CD4-positive, alpha-beta memory T cell (primary cell): ENCODE results near the gene PRR23E. TPM values are rescaled to one million over a fixed set of nuclear protein-coding genes. Genes with fewer than 3 reads are reported as not detected.
A peak's percentile ranks its signal among the peaks of the same experiment; 100 is the strongest.

Experiments
- CTCF ChIA-PET: fragments of 350-600 bp; sonication (Branson Sonifier 250); formaldehyde crosslinking; loops from one replicate; lab custom pipeline; 2021; ENCODE audit warnings: inconsistent platforms; ENCODE audit not compliant: partially characterized antibody; lab: Charles Lee
- POLR2A ChIA-PET: fragments of 350-600 bp; sonication (Branson Sonifier 250); formaldehyde crosslinking; loops from one replicate; lab custom pipeline; 2021; ENCODE audit not compliant: partially characterized antibody; lab: Charles Lee
- DNase-seq, 5 donors: peaks; one replicate each; pipeline versions ENCODE4 v3.0.0 to v3.0.0-alpha.2; 2020 to 2022; ENCODE audit warnings: mixed read lengths in 1 of 5
- H3K27ac ChIP-seq: one replicate; pipeline ENCODE4 v1.7.0; 2013; ENCODE audit warnings: low read depth, low read length
- H3K27me3 ChIP-seq: 2 replicates; pipeline ENCODE4 v1.7.0; 2013; ENCODE audit warnings: mild to moderate bottlenecking, low read length, moderate library complexity; ENCODE audit not compliant: insufficient read depth
- H3K36me3 ChIP-seq: 2 replicates; pipeline ENCODE4 v1.7.0; 2013; ENCODE audit warnings: mild to moderate bottlenecking, low read length, moderate library complexity; ENCODE audit not compliant: insufficient read depth
- H3K4me1 ChIP-seq: 2 replicates; pipeline ENCODE4 v1.7.0; 2013; ENCODE audit warnings: mild to moderate bottlenecking, low read length, moderate library complexity; ENCODE audit not compliant: insufficient read depth
- H3K4me3 ChIP-seq, 2 donors: one replicate each; pipeline ENCODE4 v1.7.0; 2013; ENCODE audit warnings: low read length in 2 of 2, mild to moderate bottlenecking in 1 of 2
- H3K9me3 ChIP-seq, 2 donors: one replicate each; pipeline ENCODE4 v1.7.0; 2013; ENCODE audit warnings: low read length in 2 of 2, control low read depth in 1 of 2; ENCODE audit not compliant: control insufficient read depth in 1 of 2
- H3K27ac Mint-ChIP-seq, 7 donors: one replicate each; pipeline ENCODE4 v1.8.0; 2020 to 2021; ENCODE audit warnings: mixed read lengths in 7 of 7, mild to moderate bottlenecking in 6 of 7, inconsistent platforms in 3 of 7, moderate library complexity in 3 of 7
- H3K27me3 Mint-ChIP-seq, 2 donors: one replicate each; pipeline ENCODE4 v1.8.0; 2020 to 2021; ENCODE audit warnings: mixed read lengths in 2 of 2
- H3K36me3 Mint-ChIP-seq, 2 donors: one replicate each; pipeline ENCODE4 v1.8.0; 2020 to 2021; ENCODE audit warnings: mixed read lengths in 2 of 2, inconsistent platforms in 1 of 2, mild to moderate bottlenecking in 1 of 2
- H3K4me1 Mint-ChIP-seq, 4 donors: one replicate each; pipeline ENCODE4 v1.8.0; 2020 to 2021; ENCODE audit warnings: mixed read lengths in 4 of 4, mild to moderate bottlenecking in 1 of 4
- H3K4me3 Mint-ChIP-seq, 8 donors: one replicate each; pipeline ENCODE4 v1.8.0; 2020 to 2021; ENCODE audit warnings: mixed read lengths in 8 of 8, mild to moderate bottlenecking in 7 of 8, moderate library complexity in 6 of 8, inconsistent platforms in 3 of 8
- H3K9me3 Mint-ChIP-seq, 8 donors: one replicate each; pipeline ENCODE4 v1.8.0; 2020 to 2021; ENCODE audit warnings: mixed read lengths in 8 of 8, mild to moderate bottlenecking in 5 of 8, inconsistent platforms in 3 of 8, moderate library complexity in 1 of 8
- intact Hi-C: fragments of 100-400 bp; cut with micrococcal nuclease; formaldehyde crosslinking; loops from one replicate; pipeline ENCODE4 v1.15.1; 2023
- polyA plus RNA-seq, 2 donors: library from polyadenylated mRNA; unstranded; fragments of 300-500 nt; fragmentation: Illumina TruSeq; gene quantifications; one replicate each; pipeline ENCODE4 v1.2.3, GENCODE V29; 2021
- total RNA-seq, 2 experiments: library from RNA; stranded (reverse); gene quantifications; one replicate each; pipeline ENCODE4 v1.2.3, GENCODE V29; 2021

Gene PRR23E
- total and polyA plus RNA-seq, 4 experiments from 2014 or later = not detected

DNA sequence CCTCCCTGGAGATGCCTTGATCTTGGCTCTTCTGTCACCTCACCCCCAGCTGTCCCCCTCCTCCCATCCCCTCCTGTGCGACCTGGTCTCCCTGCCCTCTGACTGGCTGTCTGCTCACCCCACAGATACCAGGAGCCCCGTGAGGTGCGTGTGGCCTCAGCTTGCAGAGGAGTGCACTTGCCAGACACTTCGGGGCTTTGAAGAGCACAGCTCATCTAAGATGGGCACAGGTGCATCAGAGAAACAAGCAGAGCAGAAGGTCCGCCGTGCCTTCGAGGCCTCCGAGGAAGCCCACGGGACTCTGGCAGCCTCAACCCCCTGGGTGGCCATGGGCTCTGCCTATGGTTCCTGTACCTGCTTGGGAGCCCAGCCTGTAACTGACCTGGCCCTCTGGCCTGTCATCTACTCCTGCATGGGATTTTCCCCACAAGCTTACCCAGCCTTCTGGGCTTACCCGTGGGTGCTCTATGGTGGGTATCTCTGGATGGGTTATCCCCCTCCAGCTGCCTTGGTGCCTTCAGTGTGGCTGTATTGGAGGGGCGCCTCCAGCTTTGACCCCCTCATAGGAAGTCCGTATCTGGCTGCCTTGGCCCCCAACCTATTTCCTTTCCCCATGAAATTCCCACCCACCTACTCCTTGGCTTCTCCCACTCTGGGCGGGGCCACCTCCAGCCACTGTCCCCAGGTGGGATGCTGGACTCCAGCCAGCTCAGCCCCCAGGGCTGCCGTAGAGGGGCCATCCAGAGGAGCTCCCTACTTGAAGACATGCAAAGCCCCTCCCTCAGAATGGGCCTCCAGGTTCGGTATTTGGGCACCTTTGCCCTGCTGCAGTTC is 3.8 kb downstream of the PRR23E start:
- no peak overlapping the region for H3K27ac ChIP-seq
- no peak overlapping the region for H3K4me3 ChIP-seq
- H3K9me3 ChIP-seq = no peaks in the 10 kb centered on the region
- no peak overlapping the region for H3K4me3 Mint-ChIP-seq
- ChIA-PET CTCF (no interaction called here), POLR2A (no interaction called here)
- no peaks in the 10 kb centered on the region for H3K4me1 Mint-ChIP-seq
- H3K27me3 Mint-ChIP-seq = peaks cover 7 to 9% of the 10 kb centered on the region in 2 donors
- no peaks in the 10 kb centered on the region for H3K36me3 ChIP-seq
- H3K27ac Mint-ChIP-seq = no peak overlapping the region
- H3K36me3 Mint-ChIP-seq = no peaks in the 10 kb centered on the region
- no peaks in the 10 kb centered on the region for H3K27me3 ChIP-seq
- DNase-seq = no peak
- no peaks in the 10 kb centered on the region for H3K4me1 ChIP-seq
- H3K9me3 Mint-ChIP-seq = peaks cover 3 to 8% (median 5%) of the 10 kb centered on the region in 8 donors
- intact Hi-C loops = no loop called here

GRCh38 chr3:127197300-127198189 is 4.6 kb downstream of the PRR23E start:
- Mint-ChIP-seq H3K4me1 (no peaks in the 10 kb centered on the region), H3K36me3 (no peaks in the 10 kb centered on the region), H3K4me3 (no peak overlapping the region), H3K27me3 (peaks cover 7 to 9% of the 10 kb centered on the region in 2 donors), H3K27ac (peak overlapping the region in 1 of 7 donors; percentile 30), H3K9me3 (peaks cover 0 to 5% (median 1%) of the 10 kb centered on the region in 8 donors)
- no peak overlapping the region for H3K4me3 ChIP-seq
- ChIA-PET POLR2A (no interaction called here), CTCF (no interaction called here)
- H3K27me3 ChIP-seq = no peaks in the 10 kb centered on the region
- H3K27ac ChIP-seq = no peak overlapping the region
- no peaks in the 10 kb centered on the region for H3K9me3 ChIP-seq
- no peaks in the 10 kb centered on the region for H3K4me1 ChIP-seq
- DNase-seq = no peak
- intact Hi-C loops = no loop called here
- H3K36me3 ChIP-seq = no peaks in the 10 kb centered on the region

DNA sequence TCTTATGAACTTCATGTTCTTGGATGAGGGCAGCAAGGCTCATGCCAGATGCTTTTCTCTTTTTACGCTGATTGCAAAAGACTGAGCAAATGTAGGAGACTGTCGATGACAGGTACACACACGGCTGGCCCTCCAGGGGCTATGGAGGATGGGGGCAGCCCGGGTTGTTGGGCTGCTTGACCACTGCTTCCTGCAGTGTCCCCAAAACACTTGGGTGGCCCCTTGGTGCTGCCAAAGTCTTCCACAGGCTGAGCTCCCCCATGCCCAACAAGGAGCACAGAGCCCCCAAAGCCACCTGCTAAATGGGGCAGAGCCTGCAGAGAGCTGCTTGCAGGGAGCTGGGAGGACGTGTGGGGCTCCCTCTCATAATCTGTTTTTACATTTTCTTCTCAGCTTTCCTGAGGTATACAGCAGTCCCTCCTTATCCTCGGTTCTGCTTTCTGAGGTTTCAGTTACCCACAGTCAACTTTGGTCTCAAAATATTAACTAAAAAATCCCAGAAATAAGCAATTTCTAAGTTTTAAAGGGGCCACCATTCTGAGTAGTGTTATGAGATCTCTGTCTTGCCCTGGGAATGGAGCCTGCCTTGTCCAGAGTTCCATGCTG is 7.3 kb downstream of the PRR23E start:
- Mint-ChIP-seq H3K4me1 (no peaks in the 10 kb centered on the region), H3K4me3 (no peak overlapping the region), H3K36me3 (no peaks in the 10 kb centered on the region), H3K9me3 (peaks cover 0 to 9% (median 2%) of the 10 kb centered on the region in 8 donors), H3K27ac (no peak overlapping the region), H3K27me3 (peaks cover 9% of the 10 kb centered on the region in 2 donors)
- Histone ChIP-seq H3K27me3 (no peaks in the 10 kb centered on the region), H3K9me3 (no peaks in the 10 kb centered on the region), H3K27ac (no peak overlapping the region), H3K36me3 (no peaks in the 10 kb centered on the region), H3K4me3 (no peak overlapping the region), H3K4me1 (no peaks in the 10 kb centered on the region)
- ChIA-PET POLR2A (no interaction called here), CTCF (no interaction called here)
- intact Hi-C loops = no loop called here
- no peak for DNase-seq

DNA sequence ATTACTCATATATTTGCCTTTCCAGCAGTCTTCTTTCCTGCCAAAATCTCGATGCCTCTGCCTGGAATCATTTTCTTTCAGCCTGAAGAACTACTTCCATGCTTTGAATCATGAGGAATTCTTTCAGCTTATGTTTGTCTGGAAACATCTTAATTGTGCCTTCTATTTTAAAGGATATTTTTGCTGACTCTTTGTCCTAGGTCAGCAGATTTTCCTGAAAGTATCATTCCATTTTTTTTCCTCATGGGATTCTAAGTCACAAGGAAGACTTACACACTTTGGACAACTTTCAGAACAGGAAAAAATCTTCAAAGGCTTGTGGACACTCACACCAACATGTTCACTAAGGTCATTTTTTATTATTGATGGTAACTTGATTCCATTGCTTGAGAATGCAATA is 10.1 kb downstream of the PRR23E start:
- no peaks in the 10 kb centered on the region for H3K4me1 Mint-ChIP-seq
- H3K36me3 Mint-ChIP-seq = no peaks in the 10 kb centered on the region
- Histone ChIP-seq H3K4me3 (no peak overlapping the region), H3K4me1 (no peaks in the 10 kb centered on the region), H3K9me3 (no peaks in the 10 kb centered on the region), H3K27ac (no peak overlapping the region), H3K27me3 (no peaks in the 10 kb centered on the region), H3K36me3 (no peaks in the 10 kb centered on the region)
- ChIA-PET POLR2A (no interaction called here), CTCF (no interaction called here)
- H3K4me3 Mint-ChIP-seq = no peak overlapping the region
- intact Hi-C loops = no loop called here
- no peak overlapping the region for H3K27ac Mint-ChIP-seq
- DNase-seq = no peak
- peaks cover 0 to 9% (median 2%) of the 10 kb centered on the region in 8 donors for H3K9me3 Mint-ChIP-seq
- peaks cover 6 to 7% of the 10 kb centered on the region in 2 donors for H3K27me3 Mint-ChIP-seq

DNA sequence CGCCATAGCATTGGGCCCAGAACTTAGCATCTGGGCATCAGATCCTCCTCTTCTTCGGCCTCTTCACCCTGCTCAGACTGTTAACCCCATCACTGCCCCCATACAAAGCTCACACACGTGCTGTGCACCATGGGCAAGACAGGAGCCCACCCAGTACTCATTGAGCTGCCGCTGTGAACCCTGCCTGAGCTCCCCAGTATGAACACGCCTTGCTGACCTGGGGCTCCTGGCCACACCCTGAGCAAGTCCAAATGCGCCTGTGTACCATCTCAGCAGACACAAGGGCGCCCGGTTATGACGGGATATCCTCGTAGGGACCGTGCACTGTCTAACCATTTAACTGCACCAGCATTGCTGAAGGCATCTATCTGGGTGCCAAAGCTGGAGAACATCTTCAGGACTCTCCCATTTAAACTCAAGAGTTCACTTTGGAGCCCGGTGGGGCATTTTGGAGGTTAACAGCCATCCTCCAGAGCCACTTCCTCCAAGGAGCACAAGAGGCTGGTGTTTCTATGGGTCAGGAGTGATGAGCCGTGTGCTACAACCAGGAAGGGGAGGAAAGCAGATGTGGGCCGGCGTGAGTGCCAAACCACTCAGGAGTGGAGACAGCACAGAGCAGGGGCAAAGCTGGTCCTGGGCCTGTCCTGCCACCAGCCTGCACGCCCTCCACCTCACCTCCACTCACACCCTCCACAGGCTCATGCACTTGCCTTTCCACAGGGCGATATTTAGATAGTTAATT is 12.1 kb downstream of the PRR23E start:
- Histone ChIP-seq H3K4me1 (no peaks in the 10 kb centered on the region), H3K27ac (no peak overlapping the region), H3K4me3 (no peak overlapping the region), H3K27me3 (no peaks in the 10 kb centered on the region), H3K9me3 (no peaks in the 10 kb centered on the region), H3K36me3 (no peaks in the 10 kb centered on the region)
- H3K9me3 Mint-ChIP-seq = peaks cover 0 to 9% (median 2%) of the 10 kb centered on the region in 8 donors
- ChIA-PET CTCF (no interaction called here), POLR2A (no interaction called here)
- DNase-seq = no peak
- no peaks in the 10 kb centered on the region for H3K4me1 Mint-ChIP-seq
- intact Hi-C loops = no loop called here
- H3K27ac Mint-ChIP-seq = no peak overlapping the region
- H3K4me3 Mint-ChIP-seq = no peak overlapping the region
- H3K36me3 Mint-ChIP-seq = no peaks in the 10 kb centered on the region
- H3K27me3 Mint-ChIP-seq = peaks cover 5 to 7% of the 10 kb centered on the region in 2 donors

GRCh38 chr3:127206154-127206553 is 13.2 kb downstream of the PRR23E start:
- Histone ChIP-seq H3K27me3 (no peaks in the 10 kb centered on the region), H3K4me1 (no peaks in the 10 kb centered on the region), H3K9me3 (no peaks in the 10 kb centered on the region), H3K36me3 (no peaks in the 10 kb centered on the region), H3K4me3 (no peak overlapping the region), H3K27ac (no peak overlapping the region)
- Mint-ChIP-seq H3K36me3 (no peaks in the 10 kb centered on the region), H3K9me3 (peaks cover 0 to 9% (median 2%) of the 10 kb centered on the region in 8 donors), H3K27me3 (peaks cover 5 to 7% of the 10 kb centered on the region in 2 donors), H3K4me1 (no peaks in the 10 kb centered on the region), H3K4me3 (no peak overlapping the region), H3K27ac (no peak overlapping the region)
- intact Hi-C loops = no loop called here
- no peak for DNase-seq
- CTCF ChIA-PET = no interaction called here
- POLR2A ChIA-PET = no interaction called here
